Sigmoid colon (tissue), 7 donors: ENCODE results near the gene FST. TPM values are rescaled to one million over a fixed set of nuclear protein-coding genes. Genes with fewer than 3 reads are reported as not detected.

Experiments used
- DNase-seq: peaks from one replicate; pipeline ENCODE4 v3.0.0-alpha.2; 2019
- H3K27ac ChIP-seq, 4 donors: fragments of 200-600 bp; sonication (generic); one replicate each; pipeline ENCODE4 v1.5.1; 2016 to 2019; ENCODE audit warnings: mild to moderate bottlenecking in 1 of 4
- H3K27me3 ChIP-seq, 3 donors: fragments of 200-600 bp; sonication (generic); one replicate each; pipeline ENCODE4 v1.5.1; 2019; ENCODE audit warnings: mild to moderate bottlenecking in 1 of 3
- H3K36me3 ChIP-seq, 4 donors: fragments of 200-600 bp; sonication (generic); one replicate each; pipeline ENCODE4 v1.5.1; 2016 to 2019
- H3K4me1 ChIP-seq, 4 donors: fragments of 200-600 bp; sonication (generic); one replicate each; pipeline ENCODE4 v1.5.1; 2017 to 2019
- H3K4me3 ChIP-seq, 4 donors: fragments of 200-600 bp; sonication (generic); one replicate each; pipeline ENCODE4 v1.5.1; 2017 to 2019; ENCODE audit warnings: mild to moderate bottlenecking in 2 of 4, moderate library complexity in 1 of 4
- H3K9me3 ChIP-seq, 4 donors: fragments of 200-600 bp in 3 of 4; sonication (generic) in 3 of 4; one replicate each; pipeline versions ENCODE4 v1.5.1 to v1.6.1; 2013 to 2019
- CTCF ChIP-seq, 4 experiments: fragments of 450-650 bp in 3 of 4; fragments of 200-600 bp in 1 of 4; IDR thresholded peaks; one replicate each; pipeline ENCODE4 v1.5.1; 2016 to 2019; ENCODE audit warnings: antibody characterized with exemption in 4 of 4, mild to moderate bottlenecking in 3 of 4, moderate library complexity in 2 of 4
- EP300 ChIP-seq, 4 donors: sonication (generic); formaldehyde crosslinking; IDR thresholded peaks; one replicate each; pipeline ENCODE4 v1.6.1; 2017; ENCODE audit warnings: antibody characterized with exemption in 4 of 4
- POLR2A ChIP-seq, 2 donors: fragments of 450-650 bp; IDR thresholded peaks; one replicate each; pipeline ENCODE4 v1.6.1; 2016; ENCODE audit warnings: antibody characterized with exemption in 2 of 2, mild to moderate bottlenecking in 2 of 2, moderate library complexity in 2 of 2
- POLR2AphosphoS5 ChIP-seq, 4 donors: sonication (generic); formaldehyde crosslinking; IDR thresholded peaks; one replicate each; pipeline ENCODE4 v1.6.1; 2017; ENCODE audit warnings: antibody characterized with exemption in 4 of 4
- WGBS, 2 donors: extraction: QIAGEN DNeasy Blood & Tissue Kit; methylation state at CpG; one replicate each; pipeline ENCODE4 v1.1.7; 2013; 5-methylcytosine and 5-hydroxymethylcytosine counted together
- intact Hi-C: fragments of 100-400 bp; cut with DNase I; formaldehyde crosslinking; loops from one replicate; pipeline ENCODE4 v1.15.1; 2023
- polyA plus RNA-seq, 3 donors: library from polyadenylated mRNA; stranded (reverse); fragments of 200-250 nt; gene quantifications; one replicate each; pipeline ENCODE4 v1.2.3, GENCODE V29; 2013
- total RNA-seq, 4 donors: library from RNA; depleted of rRNA; stranded (reverse); fragments of >200 nt; gene quantifications; one replicate each; pipeline ENCODE4 v1.1.0, GENCODE V29; 2016
- donor health status: healthy with polysubstance abuse.
- donor health status: Bipolar disorder and iron deficiency.
- donor health status: healthy.

The FST gene
- total and polyA plus RNA-seq, 7 donors: 0.46 to 8.8 (median 3.0) TPM

DNA sequence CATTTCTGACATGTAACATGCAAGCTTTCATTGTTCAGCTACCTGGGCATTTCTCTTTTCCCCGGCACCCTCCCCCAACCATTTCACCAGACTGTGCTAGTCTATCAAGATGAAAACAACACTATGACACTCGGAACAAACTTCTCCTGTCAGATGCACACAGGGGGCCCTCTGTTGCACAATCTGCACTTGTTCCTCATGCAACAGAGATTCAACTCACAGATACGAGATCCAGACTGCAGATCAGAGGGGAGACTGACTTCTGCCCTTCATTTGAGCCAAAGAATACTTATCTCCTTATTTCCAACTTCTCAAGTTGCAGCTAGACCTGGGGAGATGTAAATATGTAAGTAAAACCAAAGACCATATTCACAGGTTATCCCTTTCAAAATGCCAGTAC lies 15.7 kb upstream of the FST start:
- no peak overlapping the region for H3K4me3 ChIP-seq
- intact Hi-C loops: no loop called here
- H3K4me1 ChIP-seq: no peaks in the 10 kb centered on the region
- H3K27me3 ChIP-seq: no peaks in the 10 kb centered on the region
- no peaks in the 10 kb centered on the region for H3K36me3 ChIP-seq
- WGBS, 2 donors: 73 to 79% methylated on average over 3 of the region's 3 CpGs
- no peaks in the 10 kb centered on the region for H3K9me3 ChIP-seq
- TF ChIP-seq EP300 (IDR thresholded peaks at IDR 0.05) (no peak), POLR2AphosphoS5 (IDR thresholded peaks at IDR 0.05) (no peak), CTCF (IDR thresholded peaks at IDR 0.05) (no peak), POLR2A (IDR thresholded peaks at IDR 0.05) (no peak)
- no peak for DNase-seq
- H3K27ac ChIP-seq: no peak overlapping the region

- no peak for DNase-seq
- TF ChIP-seq EP300 (IDR thresholded peaks at IDR 0.05): no peak
- no peak for TF ChIP-seq POLR2A (IDR thresholded peaks at IDR 0.05)
- no peak for TF ChIP-seq CTCF (IDR thresholded peaks at IDR 0.05)
- no peak for TF ChIP-seq POLR2AphosphoS5 (IDR thresholded peaks at IDR 0.05)
- 65 to 74% methylated on average over 2 of the region's 2 CpGs for WGBS, 2 donors
- Histone ChIP-seq H3K36me3 (no peaks in the 10 kb centered on the region), H3K9me3 (no peaks in the 10 kb centered on the region), H3K4me1 (no peaks in the 10 kb centered on the region), H3K4me3 (no peak overlapping the region), H3K27me3 (no peaks in the 10 kb centered on the region), H3K27ac (no peak overlapping the region)
- intact Hi-C loops: no loop called here
Observed at GRCh38 chr5:53469946-53470687, 10.3 kb upstream of the FST start.

GRCh38 chr5:53472279-53472678 lies 8.2 kb upstream of the FST start:
- H3K4me3 ChIP-seq: no peak overlapping the region
- no peak for DNase-seq
- WGBS, 2 donors: 77 to 84% methylated on average over 1 of the region's 1 CpG
- H3K9me3 ChIP-seq: no peaks in the 10 kb centered on the region
- TF ChIP-seq POLR2A (IDR thresholded peaks at IDR 0.05): no peak
- no peak for TF ChIP-seq EP300 (IDR thresholded peaks at IDR 0.05)
- no peak for TF ChIP-seq POLR2AphosphoS5 (IDR thresholded peaks at IDR 0.05)
- no peak for TF ChIP-seq CTCF (IDR thresholded peaks at IDR 0.05)
- H3K36me3 ChIP-seq: no peaks in the 10 kb centered on the region
- intact Hi-C loops: no loop called here
- no peaks in the 10 kb centered on the region for H3K27me3 ChIP-seq
- H3K4me1 ChIP-seq: no peaks in the 10 kb centered on the region
- H3K27ac ChIP-seq: no peak overlapping the region

GRCh38 chr5:53472720-53473510 lies 7.5 kb upstream of the FST start:
- intact Hi-C loops: no loop called here
- DNase-seq: no peak
- no peaks in the 10 kb centered on the region for H3K36me3 ChIP-seq
- no peak overlapping the region for H3K27ac ChIP-seq
- no peaks in the 10 kb centered on the region for H3K9me3 ChIP-seq
- H3K4me3 ChIP-seq: no peak overlapping the region
- no peaks in the 10 kb centered on the region for H3K27me3 ChIP-seq
- 62 to 72% methylated on average over 4 of the region's 4 CpGs for WGBS, 2 donors
- H3K4me1 ChIP-seq: no peaks in the 10 kb centered on the region
- TF ChIP-seq POLR2AphosphoS5 (IDR thresholded peaks at IDR 0.05): no peak
- TF ChIP-seq POLR2A (IDR thresholded peaks at IDR 0.05): no peak
- TF ChIP-seq EP300 (IDR thresholded peaks at IDR 0.05): no peak
- TF ChIP-seq CTCF (IDR thresholded peaks at IDR 0.05): no peak
